Ureter (tissue), 1 donor: ENCODE measurements around the gene GNB1. TPM values are rescaled to one million over a fixed set of nuclear protein-coding genes. Genes with fewer than 3 reads are reported as not detected.

Experiments used
- DNase-seq: peaks from one replicate; pipeline ENCODE4 v3.0.0-alpha.2; 2020; ENCODE audit warnings: low spot score
- total RNA-seq: library from RNA; stranded (reverse); gene quantifications from one replicate; pipeline ENCODE4 v1.2.4, GENCODE V29; 2023
- donor health status: DM: yes; HTN: yes; CAD: no.

Gene GNB1
- total RNA-seq, 1 donor from 2014 or later, result 304 TPM

DNA sequence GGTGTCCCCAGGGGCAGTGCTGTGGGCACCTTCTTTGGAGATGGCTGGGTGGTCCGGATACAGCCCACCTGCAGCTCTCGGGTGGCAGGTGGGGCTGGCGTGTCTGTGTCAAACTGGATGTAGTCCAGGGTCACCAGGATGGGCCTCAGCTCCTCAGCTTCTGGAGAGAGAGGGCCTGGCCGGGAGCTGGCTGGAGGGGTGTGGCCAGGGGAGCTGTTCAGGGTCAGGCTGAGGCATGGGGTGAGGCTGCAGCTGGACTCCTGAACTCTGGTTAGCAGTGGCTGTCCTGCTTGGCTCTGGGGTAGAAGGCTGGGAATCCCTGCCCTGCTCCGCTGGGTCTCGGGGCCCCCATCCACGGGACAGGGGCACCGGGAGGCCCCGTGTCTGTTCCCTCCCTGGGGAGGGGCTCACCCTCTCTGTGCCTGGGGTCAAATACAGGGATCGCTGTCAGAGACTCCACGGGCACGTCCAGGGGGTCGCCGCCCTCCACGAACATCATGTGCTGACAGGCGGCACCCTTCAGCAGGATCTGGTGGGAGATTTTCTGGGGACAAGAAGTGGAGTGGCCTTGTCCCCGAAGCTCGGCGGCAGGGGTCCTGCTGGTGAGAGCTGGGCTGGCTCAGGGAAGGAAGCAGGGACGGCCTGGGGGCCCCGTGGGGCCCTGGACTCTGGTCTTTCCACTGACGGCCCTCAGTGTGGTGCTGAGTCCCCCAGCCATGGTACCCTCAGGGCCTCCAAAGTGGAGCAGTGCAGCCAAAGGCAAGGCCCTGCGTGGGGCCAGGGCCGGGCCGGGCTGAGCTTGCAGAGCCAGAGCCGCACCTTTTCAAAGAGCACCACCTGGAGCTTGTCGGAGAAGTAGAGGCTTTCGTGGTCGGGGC is 32.3 kb upstream of the GNB1 start:
- no peak for DNase-seq

- no peak for DNase-seq
Observed at GRCh38 chr1:1922702-1922955, 31.7 kb upstream of the GNB1 start.

- no peak for DNase-seq
Observed at GRCh38 chr1:1921901-1922701, 31.2 kb upstream of the GNB1 start.

DNA sequence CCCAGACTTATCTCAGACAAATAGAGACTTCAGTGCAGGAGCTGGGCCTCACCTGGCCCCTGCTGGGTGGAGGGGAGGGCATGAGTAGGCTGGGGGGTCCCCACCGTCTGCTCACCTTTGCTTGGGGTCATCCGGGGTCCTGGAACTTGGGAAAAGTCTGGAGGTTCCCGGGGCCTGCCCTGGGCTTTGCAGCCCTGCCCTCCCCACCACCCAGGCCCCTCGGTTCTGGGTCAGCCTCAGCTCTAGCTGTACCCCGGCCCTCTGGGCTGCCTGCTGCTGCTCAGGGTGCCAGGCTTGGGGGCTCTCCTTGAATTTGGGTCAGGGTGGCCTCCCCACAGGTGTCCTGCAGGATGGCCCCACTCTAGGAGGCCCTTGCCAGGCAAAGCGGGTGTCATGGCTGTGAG is 30.6 kb upstream of the GNB1 start:
- DNase-seq, result no peak

GRCh38 chr1:1920608-1921458 is 29.9 kb upstream of the GNB1 start:
- DNase-seq, result no peak

DNA sequence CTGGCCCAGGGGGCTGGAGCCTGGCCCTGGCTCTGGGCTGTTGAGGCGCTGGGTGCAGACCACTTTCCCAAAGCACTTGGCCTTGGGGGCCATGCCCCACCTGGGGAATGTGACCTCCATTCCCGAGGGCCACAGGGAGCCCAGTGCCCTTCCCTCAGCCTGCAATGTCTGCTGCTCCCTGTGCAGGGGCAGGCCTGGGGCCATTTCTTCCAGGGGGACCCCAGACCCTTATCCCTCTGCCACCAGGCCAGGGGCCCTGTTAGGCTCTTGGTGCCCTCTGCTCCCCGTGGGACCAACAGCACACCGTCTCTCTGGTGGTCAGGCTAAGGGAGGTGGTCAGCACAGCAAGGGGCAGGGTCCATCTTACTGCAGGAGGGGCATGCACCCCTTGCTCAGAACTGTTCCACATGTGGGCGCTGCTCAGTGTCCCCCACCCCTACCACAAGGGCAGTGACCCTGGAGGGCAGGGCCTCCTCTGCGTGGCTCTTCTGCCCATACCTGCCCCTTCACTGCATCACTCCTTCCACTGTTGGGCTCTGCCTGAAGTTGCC is 29.2 kb upstream of the GNB1 start:
- DNase-seq, result no peak

DNA sequence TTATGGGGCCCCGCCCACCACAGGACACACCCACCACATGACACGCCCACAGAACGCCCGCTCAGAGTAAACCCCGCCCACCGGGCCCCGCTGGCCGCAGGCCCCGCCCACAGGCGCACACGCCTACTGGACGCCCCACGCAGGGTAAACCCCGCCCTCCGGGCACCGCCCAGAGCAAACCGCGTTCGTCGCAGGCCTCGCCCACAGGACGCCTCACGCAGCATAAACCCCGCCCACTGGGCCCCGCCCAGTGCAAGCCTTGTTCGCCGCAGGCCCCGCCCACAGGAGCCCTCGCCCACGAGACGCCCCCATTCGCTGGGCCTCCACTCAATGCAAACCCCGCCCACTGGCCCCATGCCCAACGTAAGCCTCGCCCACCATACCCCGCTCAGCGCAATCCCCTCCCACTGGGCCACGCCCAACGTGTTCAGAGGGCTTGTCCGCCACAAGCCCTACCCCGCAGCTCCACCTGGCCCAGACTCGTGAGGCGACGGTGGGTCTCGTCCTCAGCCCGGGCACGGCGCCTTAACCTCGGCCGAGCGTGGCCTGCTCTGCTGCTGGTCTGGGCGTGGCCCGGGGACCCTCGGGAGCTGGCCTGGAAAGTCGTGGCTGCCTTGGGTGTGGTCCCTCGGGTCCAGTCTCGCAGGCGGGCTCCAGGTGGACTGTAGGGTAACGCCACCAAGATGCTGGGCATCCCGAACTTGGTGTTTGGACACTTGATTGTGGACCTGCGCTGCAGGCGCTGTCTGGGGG is 28.6 kb upstream of the GNB1 start:
- peak; percentile 100 for DNase-seq

- DNase-seq, result no peak
Observed at GRCh38 chr1:1918901-1919303, 28.0 kb upstream of the GNB1 start, which contains the start of gene TMEM52. Gene TMEM52 (minus strand): TSS chr1:1919279. CDS start chr1:1919265, 14 bp downstream.

GRCh38 chr1:1917995-1918900 is 27.4 kb upstream of the GNB1 start:
- peak; percentile 48 for DNase-seq

GRCh38 chr1:1917304-1917976 is 26.6 kb upstream of the GNB1 start:
- no peak for DNase-seq

DNA sequence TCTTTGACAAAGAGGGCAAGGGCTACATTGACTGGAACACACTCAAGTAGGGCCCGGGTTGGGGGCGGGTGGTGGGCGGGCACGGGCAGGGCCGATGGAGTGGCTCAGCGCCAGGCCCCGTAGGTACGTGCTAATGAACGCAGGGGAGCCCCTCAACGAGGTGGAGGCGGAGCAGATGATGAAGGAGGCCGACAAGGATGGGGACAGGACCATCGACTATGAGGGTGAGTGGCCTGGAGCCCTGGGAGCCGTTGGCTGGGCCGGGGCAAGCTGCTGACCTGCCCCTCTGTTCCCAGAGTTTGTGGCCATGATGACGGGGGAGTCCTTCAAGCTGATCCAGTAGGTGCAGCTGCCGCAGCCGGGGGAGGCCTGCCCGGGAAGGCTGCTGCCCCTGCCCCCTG is 26.0 kb upstream of the GNB1 start:
- DNase-seq, result no peak

DNA sequence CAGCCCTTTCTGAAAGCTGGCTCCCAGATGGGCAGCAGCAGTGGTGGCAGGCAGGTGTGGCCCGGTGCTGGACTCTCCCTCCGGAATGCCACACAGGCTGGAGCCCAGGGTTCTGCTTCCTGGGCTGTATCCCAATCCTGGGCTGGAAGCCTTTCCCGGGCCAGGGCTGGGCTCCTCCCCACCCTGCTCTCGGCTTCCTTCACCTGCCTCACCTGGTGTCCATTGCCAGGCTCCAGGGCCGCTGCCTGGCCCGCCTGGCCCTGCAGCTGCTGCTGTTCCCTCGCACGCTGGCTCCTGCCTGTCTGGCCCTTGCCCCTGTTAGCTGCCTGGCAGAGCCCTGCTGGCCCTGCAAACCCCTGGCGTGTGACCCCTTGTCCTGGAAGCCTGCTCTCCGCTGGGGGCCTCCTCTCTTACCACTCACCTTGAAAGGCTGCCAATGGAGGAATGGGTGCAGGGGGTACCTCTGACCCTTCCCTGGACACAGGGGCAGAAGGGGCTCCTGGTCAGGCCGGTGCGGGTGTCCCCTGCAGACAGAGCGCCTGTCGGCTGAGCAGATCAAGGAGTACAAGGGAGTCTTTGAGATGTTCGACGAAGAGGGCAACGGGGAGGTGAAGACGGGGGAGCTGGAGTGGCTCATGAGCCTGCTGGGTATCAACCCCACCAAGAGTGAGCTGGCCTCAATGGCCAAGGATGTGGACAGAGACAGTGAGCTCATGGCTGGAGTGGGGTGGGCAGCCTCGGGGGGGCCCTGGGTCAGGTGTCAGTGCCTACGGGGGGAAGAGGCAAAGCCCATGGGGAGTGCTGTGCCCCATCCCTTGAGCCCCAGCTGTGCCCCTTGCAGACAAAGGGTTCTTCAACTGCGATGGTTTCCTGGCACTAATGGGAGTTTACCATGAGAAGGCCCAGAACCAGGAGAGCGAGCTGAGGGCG is 25.3 kb upstream of the GNB1 start:
- DNase-seq, result no peak

GRCh38 chr1:1914971-1915692 is 24.2 kb upstream of the GNB1 start, which contains the start of gene CALML6:
Gene CALML6 (plus strand): TSS chr1:1915260. CDS start chr1:1915281, 21 bp downstream.
- DNase-seq, result no peak

- no peak for DNase-seq
Observed at GRCh38 chr1:1914101-1914970, 23.4 kb upstream of the GNB1 start.

DNA sequence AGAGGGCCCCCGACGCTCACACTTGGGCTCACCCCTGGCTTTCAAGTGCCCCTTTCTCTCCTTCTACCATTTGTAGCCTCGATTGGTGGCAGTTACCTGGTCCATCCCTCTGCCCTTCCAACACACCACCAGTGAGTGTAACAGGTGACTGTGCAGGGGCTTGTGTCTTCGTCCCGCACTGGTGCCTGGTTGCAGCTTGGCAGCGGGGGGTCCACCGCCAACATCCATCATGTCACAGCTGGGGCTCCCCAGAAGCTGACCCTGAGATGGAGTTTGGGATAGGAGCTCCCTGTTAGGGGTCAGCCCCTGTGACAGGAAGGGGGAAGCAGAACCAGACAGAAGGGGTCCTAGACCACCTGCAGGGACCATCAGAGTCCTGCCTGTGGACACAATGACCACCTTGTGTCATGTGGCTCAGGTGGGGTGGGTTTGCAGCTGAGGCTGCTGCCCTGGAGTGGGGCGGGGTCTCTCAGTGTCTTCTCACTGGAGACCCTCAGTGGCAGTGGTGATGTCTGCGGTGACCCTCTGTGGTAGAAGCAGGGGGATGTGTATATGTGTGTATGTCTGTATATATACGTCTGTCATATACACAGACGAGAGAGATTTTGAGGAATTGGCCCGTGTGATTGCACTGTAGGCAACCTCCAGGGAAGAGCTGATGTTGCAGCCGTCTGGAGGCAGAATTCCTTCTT is 20.6 kb upstream of the GNB1 start:
- DNase-seq, result no peak
